NCI-H2227 (cell line): ENCODE results near the gene MTRF1.

Experiments
- DNase-seq: peaks from one replicate; lab custom pipeline; 2025; ENCODE audit not compliant: unreplicated experiment; lab: John Stamatoyannopoulos, UW

MTRF1 gene

GRCh38 chr13:41224113-41225110 is 39.0 kb downstream of the MTRF1 start:
- no peak for DNase-seq

- peak; percentile 52 for DNase-seq
Measured at GRCh38 chr13:41222259-41222852, 41.0 kb downstream of the MTRF1 start.

GRCh38 chr13:41220401-41220800 is 43.0 kb downstream of the MTRF1 start:
- DNase-seq, result no peak

GRCh38 chr13:41216160-41216559 is 47.2 kb downstream of the MTRF1 start:
- DNase-seq, result no peak

GRCh38 chr13:41213919-41214318 is 49.5 kb downstream of the MTRF1 start:
- DNase-seq, result no peak

GRCh38 chr13:41213316-41213715 is 50.1 kb downstream of the MTRF1 start:
- DNase-seq, result no peak

GRCh38 chr13:41212881-41213280 is 50.5 kb downstream of the MTRF1 start:
- no peak for DNase-seq

GRCh38 chr13:41211062-41211461 is 52.3 kb downstream of the MTRF1 start:
- DNase-seq, result no peak

- no peak for DNase-seq
Measured at GRCh38 chr13:41206467-41206866, 56.9 kb downstream of the MTRF1 start.

GRCh38 chr13:41203810-41204209 is 59.6 kb downstream of the MTRF1 start:
- DNase-seq, result no peak

- DNase-seq, result no peak
Measured at GRCh38 chr13:41200126-41200525, 63.2 kb downstream of the MTRF1 start.

- peak; percentile 30 for DNase-seq
Measured at GRCh38 chr13:41199526-41199925, 63.9 kb downstream of the MTRF1 start.

GRCh38 chr13:41199079-41199478 is 64.3 kb downstream of the MTRF1 start:
- no peak for DNase-seq

GRCh38 chr13:41196620-41197019 is 66.8 kb downstream of the MTRF1 start:
- DNase-seq, result no peak

GRCh38 chr13:41196011-41196410 is 67.4 kb downstream of the MTRF1 start:
- no peak for DNase-seq

GRCh38 chr13:41193919-41194824 is 69.2 kb downstream of the MTRF1 start, which contains the start of gene KBTBD7:
KBTBD7 (minus strand) TSS chr13:41194569; CDS start chr13:41194257, 312 bp downstream.
- DNase-seq, result peak; percentile 93

- DNase-seq, result no peak
Measured at GRCh38 chr13:41193469-41193868, 69.9 kb downstream of the MTRF1 start.

GRCh38 chr13:41188584-41188983 is 74.8 kb downstream of the MTRF1 start:
- DNase-seq, result no peak

- no peak for DNase-seq
Measured at GRCh38 chr13:41186481-41186880, 76.9 kb downstream of the MTRF1 start.

- DNase-seq, result no peak
Measured at GRCh38 chr13:41182231-41182630, 81.1 kb downstream of the MTRF1 start.

- DNase-seq, result no peak
Measured at GRCh38 chr13:41179593-41180250, 83.7 kb downstream of the MTRF1 start.
